Esophagus squamous epithelium (tissue), 5 donors: ENCODE measurements around the gene SMAD3. TPM values are rescaled to one million over a fixed set of nuclear protein-coding genes. Genes with fewer than 3 reads are reported as not detected.

Experiments
- DNase-seq: peaks from one replicate; lab custom pipeline; 2025; lab: John Stamatoyannopoulos, UW
- H3K27ac ChIP-seq, 4 donors: fragments of 200-600 bp; sonication (generic); one replicate each; pipeline ENCODE4 v1.5.1; 2016 to 2019; ENCODE audit warnings: mild to moderate bottlenecking in 1 of 4
- H3K27me3 ChIP-seq, 4 donors: fragments of 200-600 bp; sonication (generic); 1 replicate in 3 of 4; 2 replicates in 1 of 4; pipeline versions ENCODE4 v1.5.1 to v1.6.0; 2017 to 2021; ENCODE audit warnings: antibody characterized with exemption in 1 of 4
- H3K36me3 ChIP-seq, 3 donors: fragments of 200-600 bp; sonication (generic); one replicate each; pipeline ENCODE4 v1.5.1; 2016 to 2019
- H3K4me1 ChIP-seq, 3 donors: fragments of 200-600 bp; sonication (generic); one replicate each; pipeline ENCODE4 v1.5.1; 2017 to 2019
- H3K4me3 ChIP-seq, 4 donors: fragments of 200-600 bp; sonication (generic); 1 replicate in 3 of 4; 2 replicates in 1 of 4; pipeline ENCODE4 v1.5.1; 2016 to 2019; ENCODE audit warnings: mild to moderate bottlenecking in 2 of 4, moderate library complexity in 1 of 4
- H3K9me3 ChIP-seq, 3 donors: fragments of 200-600 bp; sonication (generic); one replicate each; pipeline ENCODE4 v1.5.1; 2016 to 2019
- CTCF ChIP-seq, 6 experiments: fragments of 450-650 bp in 4 of 6; fragments of 200-600 bp in 2 of 6; sonication (generic) in 2 of 6; IDR thresholded peaks; one replicate each; pipeline ENCODE4 v1.5.1; 2016 to 2019; ENCODE audit warnings: antibody characterized with exemption in 6 of 6, mild to moderate bottlenecking in 4 of 6, moderate library complexity in 4 of 6
- POLR2A ChIP-seq, 4 donors: fragments of 450-650 bp; IDR thresholded peaks; one replicate each; pipeline ENCODE4 v1.6.1; 2017; ENCODE audit warnings: antibody characterized with exemption in 4 of 4, mild to moderate bottlenecking in 4 of 4, moderate library complexity in 3 of 4
- WGBS, 2 donors: methylation state at CpG; one replicate each; pipeline ENCODE4 v1.1.5; 2018; 5-methylcytosine and 5-hydroxymethylcytosine counted together
- intact Hi-C: fragments of 100-400 bp; cut with DNase I; formaldehyde crosslinking; loops from one replicate; pipeline ENCODE4 v1.15.0; 2022
- total RNA-seq, 4 donors: library from RNA; depleted of rRNA; stranded (reverse); fragments of >200 nt; gene quantifications; one replicate each; pipeline ENCODE4 v1.1.0, GENCODE V29; 2016
- donor health status: DM: yes; HTN: yes; CAD: no.

The SMAD3 gene
- total RNA-seq, 4 donors from 2014 or later = 70.8 to 134 (median 105) TPM

GRCh38 chr15:67174446-67174845 is 109.0 kb downstream of the SMAD3 start:
- 68 to 80% methylated on average over 3 of the region's 3 CpGs for WGBS, 2 donors
- Histone ChIP-seq H3K36me3 (peaks cover 7 to 83% (median 11%) of the 10 kb centered on the region in 3 donors), H3K4me1 (peaks cover 32 to 81% (median 54%) of the 10 kb centered on the region in 3 donors), H3K27ac (peak overlapping the region; percentile 38 to 83 (median 81)), H3K4me3 (no peak overlapping the region), H3K9me3 (no peaks in the 10 kb centered on the region), H3K27me3 (no peaks in the 10 kb centered on the region)
- no peak for TF ChIP-seq POLR2A (IDR thresholded peaks at IDR 0.05)
- no peak for TF ChIP-seq CTCF (IDR thresholded peaks at IDR 0.05)
- no peak for DNase-seq
- intact Hi-C loops = no loop called here

GRCh38 chr15:67174864-67175573 is 109.6 kb downstream of the SMAD3 start:
- TF ChIP-seq CTCF (IDR thresholded peaks at IDR 0.05) (no peak), POLR2A (IDR thresholded peaks at IDR 0.05) (peak in 1 of 4 donors; percentile 29)
- peaks cover 32 to 81% (median 50%) of the 10 kb centered on the region in 3 donors for H3K4me1 ChIP-seq
- intact Hi-C loops = no loop called here
- H3K27me3 ChIP-seq = no peaks in the 10 kb centered on the region
- H3K9me3 ChIP-seq = no peaks in the 10 kb centered on the region
- peak overlapping the region; percentile 38 to 83 (median 81) for H3K27ac ChIP-seq
- WGBS, 2 donors = 40 to 46% methylated on average over 9 of the region's 9 CpGs
- DNase-seq = no peak
- H3K4me3 ChIP-seq = no peak overlapping the region
- H3K36me3 ChIP-seq = peaks cover 7 to 83% (median 11%) of the 10 kb centered on the region in 3 donors

- H3K4me3 ChIP-seq = no peak overlapping the region
- H3K27me3 ChIP-seq = no peaks in the 10 kb centered on the region
- peaks cover 7 to 83% (median 11%) of the 10 kb centered on the region in 3 donors for H3K36me3 ChIP-seq
- 10 to 23% methylated on average over 3 to 4 of the region's 11 CpGs for WGBS, 2 donors
- no peaks in the 10 kb centered on the region for H3K9me3 ChIP-seq
- DNase-seq = no peak
- intact Hi-C loops = no loop called here
- peaks cover 32 to 74% (median 47%) of the 10 kb centered on the region in 3 donors for H3K4me1 ChIP-seq
- TF ChIP-seq CTCF (IDR thresholded peaks at IDR 0.05) (no peak), POLR2A (IDR thresholded peaks at IDR 0.05) (no peak)
- H3K27ac ChIP-seq = peak overlapping the region; percentile 38 to 83 (median 81)
Measured at GRCh38 chr15:67175643-67176071, 110.3 kb downstream of the SMAD3 start.

- Histone ChIP-seq H3K4me3 (peak overlapping the region in 1 of 4 donors; percentile 11), H3K27me3 (no peaks in the 10 kb centered on the region), H3K9me3 (no peaks in the 10 kb centered on the region), H3K27ac (peak overlapping the region; percentile 38 to 83 (median 81)), H3K4me1 (peaks cover 32 to 73% (median 47%) of the 10 kb centered on the region in 3 donors), H3K36me3 (peaks cover 12 to 83% (median 17%) of the 10 kb centered on the region in 3 donors)
- WGBS, 2 donors = 37 to 47% methylated on average over 10 to 14 of the region's 14 CpGs
- DNase-seq = no peak
- intact Hi-C loops = no loop called here
- TF ChIP-seq POLR2A (IDR thresholded peaks at IDR 0.05) = no peak
- no peak for TF ChIP-seq CTCF (IDR thresholded peaks at IDR 0.05)
Measured at GRCh38 chr15:67176195-67176971, 111.0 kb downstream of the SMAD3 start.
